GM23338 (cell line): ENCODE data around the gene SZRD1.

Source experiments
- CREB1 ChIP-seq: fragments of 250-450 bp; sonication (Bioruptor Pico); IDR thresholded peaks from 2 replicates; pipeline ENCODE4 v1.5.0; 2020; ENCODE audit warnings: low read depth, mild to moderate bottlenecking, moderate library complexity
- CTCF ChIP-seq, 2 experiments: fragments of 200-600 bp in 1 of 2; sonication (generic) in 1 of 2; conservative IDR thresholded peaks; 2 replicates each; pipeline versions ENCODE4 v1.5.1 to v1.6.1; 2016 to 2017; ENCODE audit warnings: antibody characterized with exemption in 2 of 2, low read depth in 2 of 2, mild to moderate bottlenecking in 2 of 2, moderate library complexity in 1 of 2
- EZH2 ChIP-seq: fragments of 200-600 bp; sonication (generic); IDR thresholded peaks from one replicate; pipeline ENCODE4 v1.8.0; 2017; ENCODE audit warnings: antibody characterized with exemption, mild to moderate bottlenecking, low read depth; ENCODE audit not compliant: unreplicated experiment
- EZH2phosphoT487 ChIP-seq: fragments of 200-600 bp; sonication (generic); IDR thresholded peaks from one replicate; pipeline ENCODE4 v1.8.1; 2018; ENCODE audit warnings: antibody characterized with exemption; ENCODE audit not compliant: unreplicated experiment
- POLR2AphosphoS5 ChIP-seq: IDR thresholded peaks from 2 replicates; pipeline ENCODE4 v1.6.1; 2016; ENCODE audit warnings: antibody characterized with exemption, low read depth
- REST ChIP-seq: IDR thresholded peaks from one replicate; pipeline ENCODE4 v1.6.1; 2018; ENCODE audit warnings: antibody characterized with exemption; ENCODE audit not compliant: unreplicated experiment
- STAT1 ChIP-seq: IDR thresholded peaks from one replicate; pipeline ENCODE4 v1.6.1; 2016; ENCODE audit warnings: antibody characterized with exemption; ENCODE audit not compliant: unreplicated experiment

GRCh38 chr1:16334655-16335340, 32.2 kb upstream of the SZRD1 start:
- TF ChIP-seq CTCF (conservative IDR thresholded peaks at IDR 0.05; ENCODE audit: low read depth in 2 of 2) (no peak), POLR2AphosphoS5 (no peak), REST (no peak), STAT1 (no peak), EZH2 (no peak), EZH2phosphoT487 (no peak), CREB1 (CRISPR knock-in tag) (no peak)
